ENCODE results near the gene ABCC4. TPM values are rescaled to one million over a fixed set of nuclear protein-coding genes. Genes with fewer than 3 reads are reported as not detected.
A peak's percentile ranks its signal among the peaks of the same experiment; 100 is the strongest.

Gene ABCC4
- total and polyA plus RNA-seq, 2 experiments from 2014 or later = 4.3 to 12.2 TPM

DNA sequence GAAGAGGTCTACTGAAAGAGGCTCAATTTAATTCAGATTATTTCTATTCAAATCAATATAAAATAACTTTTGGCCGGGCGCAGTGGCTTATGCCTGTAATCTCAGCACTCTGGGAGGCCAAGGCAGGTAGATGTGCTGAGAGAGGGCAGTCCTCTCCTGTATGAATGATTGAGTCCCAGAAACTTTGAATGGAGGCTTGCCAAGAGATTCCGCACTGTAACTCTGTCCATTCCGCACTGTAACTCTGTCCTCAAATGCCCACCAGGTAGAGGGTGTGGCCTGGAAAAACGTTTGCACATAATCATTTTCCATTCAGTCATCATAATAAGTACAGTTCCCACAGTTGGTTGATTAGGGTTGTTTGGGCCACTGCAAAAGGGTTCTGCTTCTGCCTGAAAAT is 314.2 kb downstream of the ABCC4 start:
- no peak overlapping the region for H3K27ac ChIP-seq (ENCODE audit: low read depth)
- H3K9me2 ChIP-seq (ENCODE audit: insufficient read depth) = no peaks in the 10 kb centered on the region
- H3K4me1 Mint-ChIP-seq = peaks cover 21% of the 10 kb centered on the region
- DNase-seq (ENCODE audit: low spot score) (no peak), ATAC-seq (no peak)
- TF ChIP-seq EZH2phosphoT487 (IDR thresholded peaks at IDR 0.05; ENCODE audit: unreplicated experiment) (no peak), EZH2 (IDR thresholded peaks at IDR 0.05; ENCODE audit: low read depth, unreplicated experiment) (no peak), ZNF462 (CRISPR knock-in tag; IDR thresholded peaks at IDR 0.05) (no peak)
- peaks cover 2% of the 10 kb centered on the region for H3K27me3 Mint-ChIP-seq (ENCODE audit: insufficient read depth, low read depth, poor library complexity)
- H3F3A ChIP-seq (replicated peaks; ENCODE audit: low read depth) = no peaks in the 10 kb centered on the region
- H3K36me3 Mint-ChIP-seq (ENCODE audit: low read depth) = no peaks in the 10 kb centered on the region; the same call in 2 of the 3 replicates
- H3K4me3 ChIP-seq = no peak overlapping the region
- no peaks in the 10 kb centered on the region for H3K79me2 ChIP-seq (replicated peaks; ENCODE audit: insufficient read depth)
- peak overlapping the region; percentile 60; the same call in 1 of the 2 replicates for H2AFZ ChIP-seq
- no peaks in the 10 kb centered on the region for H3K36me3 ChIP-seq (ENCODE audit: insufficient read depth)
- peaks cover 2% of the 10 kb centered on the region; the same call in 1 of the 3 replicates for H3K9me3 Mint-ChIP-seq
- no peaks in the 10 kb centered on the region for H3K27me3 ChIP-seq (ENCODE audit: insufficient read depth)
- no peaks in the 10 kb centered on the region for H4K20me1 ChIP-seq (replicated peaks; ENCODE audit: insufficient read depth)
- H3K4me3 Mint-ChIP-seq = no peak overlapping the region
- no peak overlapping the region for H3K4me2 ChIP-seq
- H3K4me1 ChIP-seq (ENCODE audit: insufficient read depth) = peaks cover 19% of the 10 kb centered on the region
- H3K27ac Mint-ChIP-seq = no peak overlapping the region

DNA sequence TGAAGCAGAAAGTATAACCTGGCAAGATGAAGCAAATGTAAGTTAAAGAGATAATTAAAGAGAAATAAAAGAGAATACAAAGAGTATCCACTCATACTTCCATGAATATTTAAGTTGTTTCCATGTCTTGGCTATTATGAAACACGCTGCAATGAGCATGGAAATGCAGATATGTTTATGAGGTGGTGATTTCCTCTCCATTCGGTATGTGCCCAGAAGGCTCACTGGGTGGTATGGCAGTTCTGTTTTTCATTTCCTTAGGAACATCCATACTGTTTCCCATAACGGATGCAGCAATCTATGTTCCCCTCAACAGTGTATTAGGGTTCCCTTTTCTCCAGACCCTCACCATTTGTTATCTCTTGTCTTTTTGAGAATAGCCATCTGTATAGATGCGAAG is 316.3 kb downstream of the ABCC4 start:
- no peak overlapping the region for H3K4me3 Mint-ChIP-seq
- ATAC-seq (no peak), DNase-seq (ENCODE audit: low spot score) (no peak)
- Histone ChIP-seq H3K79me2 (replicated peaks; ENCODE audit: insufficient read depth) (no peaks in the 10 kb centered on the region), H3K27ac (ENCODE audit: low read depth) (no peak overlapping the region), H3F3A (replicated peaks; ENCODE audit: low read depth) (no peaks in the 10 kb centered on the region), H2AFZ (no peak overlapping the region), H3K4me1 (ENCODE audit: insufficient read depth) (peaks cover 17% of the 10 kb centered on the region), H3K27me3 (ENCODE audit: insufficient read depth) (no peaks in the 10 kb centered on the region), H4K20me1 (replicated peaks; ENCODE audit: insufficient read depth) (no peaks in the 10 kb centered on the region), H3K36me3 (ENCODE audit: insufficient read depth) (no peaks in the 10 kb centered on the region), H3K4me2 (no peak overlapping the region), H3K4me3 (no peak overlapping the region), H3K9me2 (ENCODE audit: insufficient read depth) (no peaks in the 10 kb centered on the region)
- H3K9me3 Mint-ChIP-seq = peaks cover 2% of the 10 kb centered on the region; the same call in 1 of the 3 replicates
- peak overlapping the region; percentile 41 for H3K27ac Mint-ChIP-seq
- no peaks in the 10 kb centered on the region for H3K27me3 Mint-ChIP-seq (ENCODE audit: insufficient read depth, low read depth, poor library complexity)
- H3K4me1 Mint-ChIP-seq = peaks cover 21% of the 10 kb centered on the region
- H3K36me3 Mint-ChIP-seq (ENCODE audit: low read depth) = no peaks in the 10 kb centered on the region; the same call in 2 of the 3 replicates
- TF ChIP-seq NANOG (IDR thresholded peaks at IDR 0.05; ENCODE audit: borderline replicate concordance) = 0 out of 2 replicates have a peak, but pooled peaks have one; percentile 45
- no peak for TF ChIP-seq ZNF331 (CRISPR knock-in tag; IDR thresholded peaks at IDR 0.05; ENCODE audit: low read depth)
- no peak for TF ChIP-seq ZNF462 (CRISPR knock-in tag; IDR thresholded peaks at IDR 0.05)
